Gastroesophageal sphincter (tissue), 3 donors: ENCODE results near the gene GPATCH2L.

ENCODE experiments used
- EP300 ChIP-seq: sonication (generic); formaldehyde crosslinking; IDR thresholded peaks from one replicate; pipeline ENCODE4 v1.6.1; 2017; ENCODE audit warnings: antibody characterized with exemption, mild to moderate bottlenecking
- POLR2A ChIP-seq, 2 donors: fragments of 450-650 bp; IDR thresholded peaks; one replicate each; pipeline ENCODE4 v1.6.1; 2017; ENCODE audit warnings: antibody characterized with exemption in 2 of 2, mild to moderate bottlenecking in 2 of 2, moderate library complexity in 1 of 2
- POLR2AphosphoS5 ChIP-seq: sonication (generic); formaldehyde crosslinking; IDR thresholded peaks from one replicate; pipeline ENCODE4 v1.6.1; 2017; ENCODE audit warnings: antibody characterized with exemption
- TF ChIP-seq, protein P1 (sequence below), 4 experiments: fragments of 200-600 bp in 2 of 4; fragments of 450-650 bp in 2 of 4; sonication (generic) in 1 of 4; IDR thresholded peaks; one replicate each; pipeline ENCODE4 v1.5.1; 2017 to 2019; ENCODE audit warnings: antibody characterized with exemption in 4 of 4, mild to moderate bottlenecking in 2 of 4, moderate library complexity in 2 of 4

DNA sequence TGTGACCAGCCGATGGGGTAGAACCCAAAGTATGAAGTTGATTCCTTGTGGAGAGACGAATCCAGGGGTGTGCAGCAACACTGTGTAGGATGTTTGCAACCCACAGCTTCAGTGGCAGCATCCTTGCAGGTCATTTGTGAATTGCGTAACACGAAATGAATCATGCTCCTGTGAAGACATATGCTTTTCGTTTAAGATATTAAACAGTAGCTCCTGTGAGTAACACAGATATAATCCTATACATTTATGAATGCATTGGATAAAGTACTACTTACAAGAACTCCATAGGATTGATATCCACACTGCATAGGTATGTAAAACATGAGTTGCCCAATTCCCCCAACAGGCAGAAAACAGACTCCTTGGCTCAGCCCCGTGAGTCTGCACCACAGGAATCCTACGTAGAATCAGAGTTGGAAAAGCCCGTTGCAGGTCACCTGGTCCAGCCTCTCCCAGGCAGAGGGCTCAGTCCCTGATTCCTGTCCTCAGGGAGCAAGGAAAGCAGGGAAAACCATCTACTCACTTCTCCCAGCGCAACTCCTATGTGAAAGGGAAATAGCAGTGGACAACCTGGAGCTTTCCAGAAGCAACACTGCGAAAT is 75.8 kb downstream of the GPATCH2L start:
- TF ChIP-seq, protein P1, sequence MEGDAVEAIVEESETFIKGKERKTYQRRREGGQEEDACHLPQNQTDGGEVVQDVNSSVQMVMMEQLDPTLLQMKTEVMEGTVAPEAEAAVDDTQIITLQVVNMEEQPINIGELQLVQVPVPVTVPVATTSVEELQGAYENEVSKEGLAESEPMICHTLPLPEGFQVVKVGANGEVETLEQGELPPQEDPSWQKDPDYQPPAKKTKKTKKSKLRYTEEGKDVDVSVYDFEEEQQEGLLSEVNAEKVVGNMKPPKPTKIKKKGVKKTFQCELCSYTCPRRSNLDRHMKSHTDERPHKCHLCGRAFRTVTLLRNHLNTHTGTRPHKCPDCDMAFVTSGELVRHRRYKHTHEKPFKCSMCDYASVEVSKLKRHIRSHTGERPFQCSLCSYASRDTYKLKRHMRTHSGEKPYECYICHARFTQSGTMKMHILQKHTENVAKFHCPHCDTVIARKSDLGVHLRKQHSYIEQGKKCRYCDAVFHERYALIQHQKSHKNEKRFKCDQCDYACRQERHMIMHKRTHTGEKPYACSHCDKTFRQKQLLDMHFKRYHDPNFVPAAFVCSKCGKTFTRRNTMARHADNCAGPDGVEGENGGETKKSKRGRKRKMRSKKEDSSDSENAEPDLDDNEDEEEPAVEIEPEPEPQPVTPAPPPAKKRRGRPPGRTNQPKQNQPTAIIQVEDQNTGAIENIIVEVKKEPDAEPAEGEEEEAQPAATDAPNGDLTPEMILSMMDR (IDR thresholded peaks at IDR 0.05): no peak
- TF ChIP-seq EP300 (no peak), POLR2A (IDR thresholded peaks at IDR 0.05) (no peak), POLR2AphosphoS5 (no peak)
